PC-9 (cell line): ENCODE data around the gene FLOT1. TPM values are rescaled to one million over a fixed set of nuclear protein-coding genes. Genes with fewer than 3 reads are reported as not detected.

Experiments
- BruUV-seq: library from RNA; stranded (reverse); fragments of 400-500 nt; replicated peaks from 2 replicates; lab custom pipeline; 2021; lab: Mats Ljungman, UMichigan
- CTCF ChIA-PET: fragments of 300-600 bp; sonication (Branson Sonifier 250); formaldehyde crosslinking; loops from one replicate; lab custom pipeline; 2022; ENCODE audit warnings: antibody characterized with exemption; lab: Charles Lee
- POLR2A ChIA-PET: fragments of 300-600 bp; sonication (Branson Sonifier 250); formaldehyde crosslinking; loops from one replicate; lab custom pipeline; 2022; ENCODE audit warnings: antibody characterized with exemption; ENCODE audit not compliant: unreplicated experiment; lab: Charles Lee
- DNase-seq, 2 experiments: peaks; one replicate each; pipeline versions ENCODE4 v3.0.0 to v3.0.0-alpha.2; 2015 to 2022; ENCODE audit warnings: mixed read lengths in 1 of 2
- H2AFZ ChIP-seq: fragments of 200-600 bp; sonication (generic); 2 replicates; pipeline ENCODE4 v1.8.1; 2017; ENCODE audit warnings: antibody characterized with exemption
- H3F3A ChIP-seq: fragments of 200-600 bp; sonication (generic); 2 replicates; pipeline ENCODE4 v1.8.1; 2017; ENCODE audit warnings: antibody characterized with exemption, mild to moderate bottlenecking, low read depth; ENCODE audit not compliant: insufficient read depth
- H3K27ac ChIP-seq: fragments of 200-600 bp; sonication (generic); 2 replicates; pipeline ENCODE4 v1.6.1; 2016; ENCODE audit warnings: mixed run types
- H3K27me3 ChIP-seq: fragments of 200-600 bp; sonication (generic); 2 replicates; pipeline ENCODE4 v1.6.1; 2016; ENCODE audit warnings: low read depth, mixed run types; ENCODE audit not compliant: insufficient read depth
- H3K36me3 ChIP-seq: fragments of 200-600 bp; sonication (generic); 2 replicates; pipeline ENCODE4 v1.6.1; 2016; ENCODE audit warnings: low read depth, mixed run types
- H3K4me1 ChIP-seq: fragments of 200-600 bp; sonication (generic); replicated peaks from 2 replicates; pipeline ENCODE4 v1.6.1; 2016; ENCODE audit warnings: mixed run types; ENCODE audit not compliant: insufficient read depth
- H3K4me2 ChIP-seq: fragments of 200-600 bp; sonication (generic); 2 replicates; pipeline ENCODE4 v1.6.1; 2017; ENCODE audit warnings: mixed run types
- H3K4me3 ChIP-seq: fragments of 200-600 bp; sonication (generic); 2 replicates; pipeline ENCODE4 v1.6.1; 2016; ENCODE audit warnings: mixed run types
- H3K79me2 ChIP-seq: fragments of 200-600 bp; sonication (generic); 2 replicates; pipeline ENCODE4 v1.6.1; 2017; ENCODE audit warnings: low read depth, mixed run types
- H3K9me2 ChIP-seq: fragments of 200-600 bp; sonication (generic); 2 replicates; pipeline ENCODE4 v1.8.1; 2017; ENCODE audit warnings: mild to moderate bottlenecking; ENCODE audit not compliant: insufficient read depth
- H3K9me3 ChIP-seq: fragments of 200-600 bp; sonication (generic); 2 replicates; pipeline ENCODE4 v1.8.1; 2016; ENCODE audit warnings: low read depth; ENCODE audit not compliant: insufficient read depth
- H4K20me1 ChIP-seq: fragments of 200-600 bp; sonication (generic); 2 replicates; pipeline ENCODE4 v1.8.1; 2017; ENCODE audit not compliant: insufficient read depth
- EZH2 ChIP-seq: fragments of 200-600 bp; sonication (generic); IDR thresholded peaks from 2 replicates; pipeline ENCODE4 v1.8.0; 2017; ENCODE audit warnings: antibody characterized with exemption, low read depth
- intact Hi-C: fragments of 100-400 bp; cut with micrococcal nuclease; formaldehyde crosslinking; loops from one replicate; pipeline ENCODE4 v1.10.0; 2022; ENCODE audit not compliant: unreplicated experiment
- total RNA-seq: library from RNA; stranded (reverse); gene quantifications from 2 replicates; pipeline ENCODE4 v1.2.3, GENCODE V29; 2021
- TF ChIP-seq, protein P1 (sequence below): fragments of 200-600 bp; sonication (generic); conservative IDR thresholded peaks from 2 replicates; pipeline ENCODE4 v1.6.1; 2017; ENCODE audit warnings: mixed run types, antibody characterized with exemption, mild to moderate bottlenecking, moderate library complexity

FLOT1 gene
- total RNA-seq, 1 experiment from 2014 or later, result 225 TPM

DNA sequence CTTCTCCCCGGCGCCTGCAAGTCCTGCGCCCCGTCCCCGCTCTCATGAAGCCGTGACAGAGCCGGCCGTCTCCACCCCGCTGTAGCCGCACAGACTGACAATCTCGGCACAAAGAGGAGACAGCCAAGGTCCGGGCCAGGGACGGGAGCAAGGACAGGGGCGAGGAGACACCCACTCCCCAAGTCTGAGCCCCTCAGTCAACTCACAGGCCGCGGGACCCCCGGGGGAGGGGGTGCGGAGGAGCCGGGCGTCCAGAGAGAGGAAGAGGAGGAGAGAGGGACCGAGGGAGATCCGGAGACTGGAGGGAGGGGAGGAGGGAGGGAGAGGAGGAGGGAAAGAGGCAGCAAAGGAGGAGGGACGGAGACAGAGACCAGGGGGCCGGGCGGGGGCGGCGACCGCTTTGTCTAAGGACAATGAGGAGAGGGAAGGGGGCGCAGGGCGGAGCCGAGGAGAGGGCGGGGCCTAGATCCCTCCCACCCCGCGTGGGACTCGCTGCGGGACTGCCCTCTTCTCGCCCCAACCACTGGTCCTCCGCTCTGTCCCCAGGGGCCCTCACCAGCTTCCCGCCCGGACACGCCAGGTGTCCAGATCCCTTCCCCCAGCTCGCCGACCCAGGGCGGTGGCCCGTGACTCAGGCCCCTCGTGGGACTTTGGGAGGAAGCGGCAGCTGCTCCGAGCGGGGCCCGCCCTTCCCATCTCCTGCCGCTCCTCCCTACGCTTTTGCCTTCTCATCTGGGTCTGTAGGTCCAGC is 55.4 kb downstream of the FLOT1 start:
- Histone ChIP-seq H3K79me2 (peaks cover 47% of the 10 kb centered on the region), H3K27me3 (no peaks in the 10 kb centered on the region), H3K36me3 (no peaks in the 10 kb centered on the region), H3K4me3 (peak overlapping the region; percentile 98), H3F3A (peaks cover 39% of the 10 kb centered on the region), H4K20me1 (no peaks in the 10 kb centered on the region), H3K9me3 (no peaks in the 10 kb centered on the region), H2AFZ (peak overlapping the region; percentile 92), H3K4me1 (peaks cover 59% of the 10 kb centered on the region), H3K27ac (peak overlapping the region; percentile 72), H3K4me2 (peak overlapping the region; percentile 93), H3K9me2 (no peaks in the 10 kb centered on the region)
- no TSS peak for BruUV-seq
- CTCF ChIA-PET, result interaction anchor here (0.6 kb wide), 1 partner anchor 66 kb away, joined by 4 read pairs; no protein-coding TSS in a partner anchor
- DNase-seq, result peak; percentile 80 to 98
- TF ChIP-seq, protein P1, sequence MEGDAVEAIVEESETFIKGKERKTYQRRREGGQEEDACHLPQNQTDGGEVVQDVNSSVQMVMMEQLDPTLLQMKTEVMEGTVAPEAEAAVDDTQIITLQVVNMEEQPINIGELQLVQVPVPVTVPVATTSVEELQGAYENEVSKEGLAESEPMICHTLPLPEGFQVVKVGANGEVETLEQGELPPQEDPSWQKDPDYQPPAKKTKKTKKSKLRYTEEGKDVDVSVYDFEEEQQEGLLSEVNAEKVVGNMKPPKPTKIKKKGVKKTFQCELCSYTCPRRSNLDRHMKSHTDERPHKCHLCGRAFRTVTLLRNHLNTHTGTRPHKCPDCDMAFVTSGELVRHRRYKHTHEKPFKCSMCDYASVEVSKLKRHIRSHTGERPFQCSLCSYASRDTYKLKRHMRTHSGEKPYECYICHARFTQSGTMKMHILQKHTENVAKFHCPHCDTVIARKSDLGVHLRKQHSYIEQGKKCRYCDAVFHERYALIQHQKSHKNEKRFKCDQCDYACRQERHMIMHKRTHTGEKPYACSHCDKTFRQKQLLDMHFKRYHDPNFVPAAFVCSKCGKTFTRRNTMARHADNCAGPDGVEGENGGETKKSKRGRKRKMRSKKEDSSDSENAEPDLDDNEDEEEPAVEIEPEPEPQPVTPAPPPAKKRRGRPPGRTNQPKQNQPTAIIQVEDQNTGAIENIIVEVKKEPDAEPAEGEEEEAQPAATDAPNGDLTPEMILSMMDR, result no peak
- no peak for TF ChIP-seq EZH2
- POLR2A ChIA-PET, result interaction anchor here (0.6 to 1.2 kb wide), 3 partner anchors 10 to 72 kb away, joined by 5 to 7 read pairs (median 6); no protein-coding TSS in a partner anchor
- intact Hi-C loops, result loop anchor here (1.0 to 2.0 kb wide), 4 partner anchors 30 to 227 kb away; partner anchors contain the start of genes MDC1, MRPS18B, PPP1R10 and VARS2

DNA sequence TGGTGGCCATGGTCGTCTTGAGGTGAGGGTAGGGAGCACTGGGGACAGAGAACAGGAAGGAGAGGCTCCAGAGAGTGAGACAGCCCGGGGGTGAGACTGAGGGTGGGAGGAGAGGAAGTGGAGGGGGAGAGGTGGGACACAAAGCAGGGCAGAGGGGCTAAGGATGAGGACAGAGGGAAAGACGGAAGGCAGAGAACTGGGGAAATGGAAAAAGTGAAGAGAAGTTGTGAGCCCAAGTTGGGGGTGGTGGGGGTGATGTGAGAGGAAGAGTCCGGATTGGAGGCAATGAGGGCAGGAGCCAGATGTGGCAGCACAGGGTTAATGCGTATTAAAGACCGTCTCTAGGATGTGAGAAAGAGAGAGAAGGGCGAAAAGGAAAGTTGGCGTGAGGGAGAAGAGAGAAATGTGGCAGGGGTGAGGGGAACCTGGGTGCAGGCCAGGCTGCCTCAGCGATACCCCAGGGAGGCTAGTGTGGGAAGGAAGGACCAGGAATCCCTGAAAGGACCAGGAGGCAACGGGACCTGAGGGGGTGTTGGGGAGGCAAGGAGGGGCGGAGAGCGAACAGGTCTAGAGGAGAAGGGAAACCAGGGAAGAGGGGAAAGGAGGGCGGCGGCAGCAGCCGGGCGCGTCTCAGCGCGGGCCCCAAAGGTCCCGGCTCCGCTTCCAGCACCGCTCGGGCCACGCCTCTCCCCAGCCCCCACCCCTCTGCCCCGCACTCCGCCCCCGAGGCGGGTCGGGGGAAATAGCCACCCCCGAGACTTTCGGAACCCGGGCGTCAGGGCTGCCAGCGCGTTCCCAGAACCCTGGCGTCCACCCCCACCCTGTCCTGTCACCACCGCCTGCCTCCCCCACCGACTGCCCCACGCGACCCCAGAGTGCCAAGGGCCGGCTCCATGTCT is 56.2 kb downstream of the FLOT1 start, which contains the start of gene PPP1R18:
Gene PPP1R18 (minus strand): TSS at position 637 of the 899 bp plus-strand sequence. CDS start 627 bp downstream, at position 10.
- BruUV-seq, result no TSS peak
- H3K27ac ChIP-seq, result peak within 1 kb of the TSS; percentile 72
- ChIA-PET POLR2A (no interaction called here), CTCF (interaction anchor here (0.7 kb wide), 2 partner anchors 36 to 328 kb away, joined by 3 to 5 read pairs; no protein-coding TSS in a partner anchor)
- no peak for TF ChIP-seq EZH2
- TF ChIP-seq, protein P1, result no peak
- intact Hi-C loops, result loop anchor here (2.0 kb wide), 2 partner anchors 69 to 133 kb away; partner anchors contain the start of genes MRPS18B and PPP1R10
- H3K4me2 ChIP-seq, result peak within 1 kb of the TSS; percentile 93
- DNase-seq, result peak in 1 of 2 experiments; percentile 79
- H3K4me1 ChIP-seq, result peaks cover 63% of the 10 kb centered on the region
- H3F3A ChIP-seq, result peaks cover 46% of the 10 kb centered on the region
- no peaks in the 10 kb centered on the region for H4K20me1 ChIP-seq
- H3K9me2 ChIP-seq, result no peaks in the 10 kb centered on the region
- H3K27me3 ChIP-seq, result no peaks in the 10 kb centered on the region
- peaks cover 55% of the 10 kb centered on the region for H3K79me2 ChIP-seq
- H3K4me3 ChIP-seq, result peak within 1 kb of the TSS; percentile 98
- H2AFZ ChIP-seq, result peak within 1 kb of the TSS; percentile 92
- H3K9me3 ChIP-seq, result no peaks in the 10 kb centered on the region
- no peaks in the 10 kb centered on the region for H3K36me3 ChIP-seq
